Measurements from ENCODE around the gene ANHX. TPM values are rescaled to one million over a fixed set of nuclear protein-coding genes. Genes with fewer than 3 reads are reported as not detected.

The ANHX gene
- total and polyA plus RNA-seq, 2 experiments from 2014 or later: not detected

- H3K4me3 Mint-ChIP-seq: no peak overlapping the region
- Histone ChIP-seq H3K4me3 (no peak overlapping the region), H4K20me1 (replicated peaks; ENCODE audit: insufficient read depth) (no peaks in the 10 kb centered on the region), H3F3A (replicated peaks; ENCODE audit: low read depth) (peaks cover 20% of the 10 kb centered on the region), H2AFZ (no peak overlapping the region), H3K79me2 (replicated peaks; ENCODE audit: insufficient read depth) (no peaks in the 10 kb centered on the region), H3K36me3 (ENCODE audit: insufficient read depth) (peaks cover 53% of the 10 kb centered on the region), H3K4me1 (ENCODE audit: insufficient read depth) (no peaks in the 10 kb centered on the region), H3K27ac (ENCODE audit: low read depth) (no peak overlapping the region), H3K27me3 (ENCODE audit: insufficient read depth) (no peaks in the 10 kb centered on the region), H3K4me2 (no peak overlapping the region), H3K9me2 (ENCODE audit: insufficient read depth) (no peaks in the 10 kb centered on the region)
- H3K36me3 Mint-ChIP-seq (ENCODE audit: low read depth): peaks cover 68% of the 10 kb centered on the region
- peaks cover 98% of the 10 kb centered on the region for H3K9me3 Mint-ChIP-seq
- TF ChIP-seq ETS1 (IDR thresholded peaks at IDR 0.05): no peak
- H3K4me1 Mint-ChIP-seq: no peaks in the 10 kb centered on the region
- peaks cover 35% of the 10 kb centered on the region for H3K27me3 Mint-ChIP-seq (ENCODE audit: insufficient read depth, low read depth, poor library complexity)
- ATAC-seq (no peak), DNase-seq (ENCODE audit: low spot score) (no peak)
- no peak overlapping the region for H3K27ac Mint-ChIP-seq
These were observed 29.3 kb downstream of the ANHX start for GRCh38 chr12:133206390-133206789.

- no peak overlapping the region for H3K4me3 Mint-ChIP-seq
- no peak overlapping the region for H3K27ac Mint-ChIP-seq
- Histone ChIP-seq H4K20me1 (replicated peaks; ENCODE audit: insufficient read depth) (no peaks in the 10 kb centered on the region), H3K27ac (ENCODE audit: low read depth) (no peak overlapping the region), H3F3A (replicated peaks; ENCODE audit: low read depth) (peaks cover 20% of the 10 kb centered on the region), H3K9me2 (ENCODE audit: insufficient read depth) (no peaks in the 10 kb centered on the region), H3K4me3 (peak overlapping the region; percentile 19; the same call in 1 of the 2 replicates), H3K4me1 (ENCODE audit: insufficient read depth) (no peaks in the 10 kb centered on the region), H3K79me2 (replicated peaks; ENCODE audit: insufficient read depth) (no peaks in the 10 kb centered on the region), H3K27me3 (ENCODE audit: insufficient read depth) (no peaks in the 10 kb centered on the region), H3K36me3 (ENCODE audit: insufficient read depth) (peaks cover 66% of the 10 kb centered on the region), H2AFZ (no peak overlapping the region), H3K4me2 (no peak overlapping the region)
- H3K27me3 Mint-ChIP-seq (ENCODE audit: insufficient read depth, low read depth, poor library complexity): peaks cover 35% of the 10 kb centered on the region
- no peaks in the 10 kb centered on the region for H3K4me1 Mint-ChIP-seq
- peaks cover 83% of the 10 kb centered on the region for H3K36me3 Mint-ChIP-seq (ENCODE audit: low read depth)
- no peak for TF ChIP-seq NANOG (IDR thresholded peaks at IDR 0.05; ENCODE audit: borderline replicate concordance)
- TF ChIP-seq EZH2 (IDR thresholded peaks at IDR 0.05; ENCODE audit: low read depth, unreplicated experiment): no peak
- H3K9me3 Mint-ChIP-seq: peaks cover 98% of the 10 kb centered on the region
- ATAC-seq (no peak), DNase-seq (ENCODE audit: low spot score) (no peak)
These were observed 31.4 kb downstream of the ANHX start for GRCh38 chr12:133204264-133204603.

- H3K27ac Mint-ChIP-seq: no peak overlapping the region
- Histone ChIP-seq H3K27me3 (ENCODE audit: insufficient read depth) (no peaks in the 10 kb centered on the region), H3K79me2 (replicated peaks; ENCODE audit: insufficient read depth) (no peaks in the 10 kb centered on the region), H3K4me2 (no peak overlapping the region), H3K27ac (ENCODE audit: low read depth) (no peak overlapping the region), H3K4me3 (peak overlapping the region; percentile 19; the same call in 1 of the 2 replicates), H3K9me2 (ENCODE audit: insufficient read depth) (no peaks in the 10 kb centered on the region), H3K36me3 (ENCODE audit: insufficient read depth) (peaks cover 66% of the 10 kb centered on the region), H3F3A (replicated peaks; ENCODE audit: low read depth) (peaks cover 20% of the 10 kb centered on the region), H2AFZ (no peak overlapping the region), H4K20me1 (replicated peaks; ENCODE audit: insufficient read depth) (no peaks in the 10 kb centered on the region), H3K4me1 (ENCODE audit: insufficient read depth) (no peaks in the 10 kb centered on the region)
- H3K4me3 Mint-ChIP-seq: no peak overlapping the region
- DNase-seq (ENCODE audit: low spot score): peak; percentile 18
- no peak for ATAC-seq
- no peaks in the 10 kb centered on the region for H3K4me1 Mint-ChIP-seq
- H3K27me3 Mint-ChIP-seq (ENCODE audit: insufficient read depth, low read depth, poor library complexity): peaks cover 35% of the 10 kb centered on the region
- H3K36me3 Mint-ChIP-seq (ENCODE audit: low read depth): peaks cover 85% of the 10 kb centered on the region
- H3K9me3 Mint-ChIP-seq: peaks cover 95% of the 10 kb centered on the region
- TF ChIP-seq ZNF114 (CRISPR knock-in tag; IDR thresholded peaks at IDR 0.05): no peak
- TF ChIP-seq CTCF (conservative IDR thresholded peaks at IDR 0.05; ENCODE audit: low read depth in 2 of 2): no peak
- no peak for TF ChIP-seq JUNB (IDR thresholded peaks at IDR 0.05; ENCODE audit: unreplicated experiment)
- no peak for TF ChIP-seq CREB1 (CRISPR knock-in tag; IDR thresholded peaks at IDR 0.05; ENCODE audit: low read depth)
- TF ChIP-seq ETS1 (IDR thresholded peaks at IDR 0.05): no peak
- TF ChIP-seq REST (IDR thresholded peaks at IDR 0.05; ENCODE audit: unreplicated experiment): no peak
These were observed 32.1 kb downstream of the ANHX start for GRCh38 chr12:133203344-133204263.

Data from GM23338 (cell line).